ENCODE data around the gene SYNDIG1.

DNA sequence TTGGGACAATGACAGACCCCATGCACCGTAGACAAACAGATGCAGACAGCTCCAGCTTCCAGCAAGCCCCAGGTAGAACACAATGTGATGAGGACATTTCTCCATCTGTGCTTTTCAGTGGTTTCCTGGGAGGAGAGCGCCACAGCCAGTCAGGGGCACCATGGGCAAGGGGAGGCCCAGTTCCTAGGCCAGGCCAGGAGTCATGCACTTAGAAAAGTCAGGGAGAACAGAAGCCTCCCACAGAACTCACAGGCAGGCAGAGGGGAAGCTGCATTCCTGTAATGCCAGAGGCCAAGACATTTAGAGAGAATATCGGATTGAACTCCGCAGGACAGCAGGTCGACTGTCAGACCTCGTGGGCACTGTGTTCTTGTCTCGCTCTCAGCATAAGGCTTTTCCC lies 9.2 kb downstream of the SYNDIG1 start:
- TF ChIP-seq, protein P1, sequence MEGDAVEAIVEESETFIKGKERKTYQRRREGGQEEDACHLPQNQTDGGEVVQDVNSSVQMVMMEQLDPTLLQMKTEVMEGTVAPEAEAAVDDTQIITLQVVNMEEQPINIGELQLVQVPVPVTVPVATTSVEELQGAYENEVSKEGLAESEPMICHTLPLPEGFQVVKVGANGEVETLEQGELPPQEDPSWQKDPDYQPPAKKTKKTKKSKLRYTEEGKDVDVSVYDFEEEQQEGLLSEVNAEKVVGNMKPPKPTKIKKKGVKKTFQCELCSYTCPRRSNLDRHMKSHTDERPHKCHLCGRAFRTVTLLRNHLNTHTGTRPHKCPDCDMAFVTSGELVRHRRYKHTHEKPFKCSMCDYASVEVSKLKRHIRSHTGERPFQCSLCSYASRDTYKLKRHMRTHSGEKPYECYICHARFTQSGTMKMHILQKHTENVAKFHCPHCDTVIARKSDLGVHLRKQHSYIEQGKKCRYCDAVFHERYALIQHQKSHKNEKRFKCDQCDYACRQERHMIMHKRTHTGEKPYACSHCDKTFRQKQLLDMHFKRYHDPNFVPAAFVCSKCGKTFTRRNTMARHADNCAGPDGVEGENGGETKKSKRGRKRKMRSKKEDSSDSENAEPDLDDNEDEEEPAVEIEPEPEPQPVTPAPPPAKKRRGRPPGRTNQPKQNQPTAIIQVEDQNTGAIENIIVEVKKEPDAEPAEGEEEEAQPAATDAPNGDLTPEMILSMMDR (IDR thresholded peaks at IDR 0.05): no peak
- TF ChIP-seq SMC3 (IDR thresholded peaks at IDR 0.05; ENCODE audit: low read depth, low read length) (no peak), SIN3A (IDR thresholded peaks at IDR 0.05; ENCODE audit: borderline replicate concordance, low read depth, low read length) (no peak), EP300 (IDR thresholded peaks at IDR 0.05; ENCODE audit: borderline replicate concordance in 1 of 2, low read depth in 1 of 2, low read length in 1 of 2) (no peak), POLR2AphosphoS5 (IDR thresholded peaks at IDR 0.05; ENCODE audit: low read depth, low read length) (no peak), MEF2A (IDR thresholded peaks at IDR 0.05; ENCODE audit: borderline replicate concordance, low read depth) (no peak), FOXM1 (IDR thresholded peaks at IDR 0.05; ENCODE audit: low read depth) (no peak)
- TF ChIP-seq, protein P2, sequence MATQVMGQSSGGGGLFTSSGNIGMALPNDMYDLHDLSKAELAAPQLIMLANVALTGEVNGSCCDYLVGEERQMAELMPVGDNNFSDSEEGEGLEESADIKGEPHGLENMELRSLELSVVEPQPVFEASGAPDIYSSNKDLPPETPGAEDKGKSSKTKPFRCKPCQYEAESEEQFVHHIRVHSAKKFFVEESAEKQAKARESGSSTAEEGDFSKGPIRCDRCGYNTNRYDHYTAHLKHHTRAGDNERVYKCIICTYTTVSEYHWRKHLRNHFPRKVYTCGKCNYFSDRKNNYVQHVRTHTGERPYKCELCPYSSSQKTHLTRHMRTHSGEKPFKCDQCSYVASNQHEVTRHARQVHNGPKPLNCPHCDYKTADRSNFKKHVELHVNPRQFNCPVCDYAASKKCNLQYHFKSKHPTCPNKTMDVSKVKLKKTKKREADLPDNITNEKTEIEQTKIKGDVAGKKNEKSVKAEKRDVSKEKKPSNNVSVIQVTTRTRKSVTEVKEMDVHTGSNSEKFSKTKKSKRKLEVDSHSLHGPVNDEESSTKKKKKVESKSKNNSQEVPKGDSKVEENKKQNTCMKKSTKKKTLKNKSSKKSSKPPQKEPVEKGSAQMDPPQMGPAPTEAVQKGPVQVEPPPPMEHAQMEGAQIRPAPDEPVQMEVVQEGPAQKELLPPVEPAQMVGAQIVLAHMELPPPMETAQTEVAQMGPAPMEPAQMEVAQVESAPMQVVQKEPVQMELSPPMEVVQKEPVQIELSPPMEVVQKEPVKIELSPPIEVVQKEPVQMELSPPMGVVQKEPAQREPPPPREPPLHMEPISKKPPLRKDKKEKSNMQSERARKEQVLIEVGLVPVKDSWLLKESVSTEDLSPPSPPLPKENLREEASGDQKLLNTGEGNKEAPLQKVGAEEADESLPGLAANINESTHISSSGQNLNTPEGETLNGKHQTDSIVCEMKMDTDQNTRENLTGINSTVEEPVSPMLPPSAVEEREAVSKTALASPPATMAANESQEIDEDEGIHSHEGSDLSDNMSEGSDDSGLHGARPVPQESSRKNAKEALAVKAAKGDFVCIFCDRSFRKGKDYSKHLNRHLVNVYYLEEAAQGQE (IDR thresholded peaks at IDR 0.05; ENCODE audit: low read depth, low read length): no peak

All from SK-N-SH (cell line).